ENCODE measurements around the gene PAX3.

Gene PAX3

DNA sequence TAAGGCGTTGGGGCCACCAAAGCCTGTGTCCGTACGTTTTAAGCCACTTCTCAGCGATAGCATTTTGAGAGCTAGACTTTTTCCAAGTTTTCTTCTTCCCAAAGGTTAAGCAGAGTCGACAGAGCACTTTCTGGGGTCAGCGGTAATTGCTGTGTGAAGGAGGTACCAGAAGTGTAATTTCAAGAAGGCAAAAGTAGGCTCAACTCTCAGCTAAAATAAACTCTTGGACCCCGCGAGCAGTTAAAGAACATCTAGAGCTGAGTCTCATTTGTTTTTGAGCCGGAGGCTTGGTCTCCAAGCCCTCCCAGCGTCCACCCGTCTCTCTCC is 1.9 kb upstream of the PAX3 start:
- H3K27me3 ChIP-seq (ENCODE audit: insufficient read depth, poor library complexity, severe bottlenecking): peaks cover 71% of the 10 kb centered on the region

GRCh38 chr2:222299906-222300725 is 1.3 kb upstream of the PAX3 start:
- DNase-seq (ENCODE audit: low read depth in 1 of 2, low spot score in 1 of 2): no peak
- H3K4me3 ChIP-seq (replicated peaks; ENCODE audit: insufficient read depth, low read length): no peak overlapping the region
- no peak overlapping the region for H3K27ac ChIP-seq (replicated peaks)
- peaks cover 75% of the 10 kb centered on the region for H3K27me3 ChIP-seq (ENCODE audit: insufficient read depth, poor library complexity, severe bottlenecking)
- TF ChIP-seq, protein P1, sequence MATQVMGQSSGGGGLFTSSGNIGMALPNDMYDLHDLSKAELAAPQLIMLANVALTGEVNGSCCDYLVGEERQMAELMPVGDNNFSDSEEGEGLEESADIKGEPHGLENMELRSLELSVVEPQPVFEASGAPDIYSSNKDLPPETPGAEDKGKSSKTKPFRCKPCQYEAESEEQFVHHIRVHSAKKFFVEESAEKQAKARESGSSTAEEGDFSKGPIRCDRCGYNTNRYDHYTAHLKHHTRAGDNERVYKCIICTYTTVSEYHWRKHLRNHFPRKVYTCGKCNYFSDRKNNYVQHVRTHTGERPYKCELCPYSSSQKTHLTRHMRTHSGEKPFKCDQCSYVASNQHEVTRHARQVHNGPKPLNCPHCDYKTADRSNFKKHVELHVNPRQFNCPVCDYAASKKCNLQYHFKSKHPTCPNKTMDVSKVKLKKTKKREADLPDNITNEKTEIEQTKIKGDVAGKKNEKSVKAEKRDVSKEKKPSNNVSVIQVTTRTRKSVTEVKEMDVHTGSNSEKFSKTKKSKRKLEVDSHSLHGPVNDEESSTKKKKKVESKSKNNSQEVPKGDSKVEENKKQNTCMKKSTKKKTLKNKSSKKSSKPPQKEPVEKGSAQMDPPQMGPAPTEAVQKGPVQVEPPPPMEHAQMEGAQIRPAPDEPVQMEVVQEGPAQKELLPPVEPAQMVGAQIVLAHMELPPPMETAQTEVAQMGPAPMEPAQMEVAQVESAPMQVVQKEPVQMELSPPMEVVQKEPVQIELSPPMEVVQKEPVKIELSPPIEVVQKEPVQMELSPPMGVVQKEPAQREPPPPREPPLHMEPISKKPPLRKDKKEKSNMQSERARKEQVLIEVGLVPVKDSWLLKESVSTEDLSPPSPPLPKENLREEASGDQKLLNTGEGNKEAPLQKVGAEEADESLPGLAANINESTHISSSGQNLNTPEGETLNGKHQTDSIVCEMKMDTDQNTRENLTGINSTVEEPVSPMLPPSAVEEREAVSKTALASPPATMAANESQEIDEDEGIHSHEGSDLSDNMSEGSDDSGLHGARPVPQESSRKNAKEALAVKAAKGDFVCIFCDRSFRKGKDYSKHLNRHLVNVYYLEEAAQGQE (IDR thresholded peaks at IDR 0.05; ENCODE audit: insufficient replicate concordance, low read depth): no peak
- TF ChIP-seq SPI1 (IDR thresholded peaks at IDR 0.05; ENCODE audit: borderline replicate concordance, low read depth) (no peak), POLR2AphosphoS5 (IDR thresholded peaks at IDR 0.05; ENCODE audit: low read depth) (no peak), GABPA (IDR thresholded peaks at IDR 0.05; ENCODE audit: low read depth) (no peak)
- TF ChIP-seq, protein P2, sequence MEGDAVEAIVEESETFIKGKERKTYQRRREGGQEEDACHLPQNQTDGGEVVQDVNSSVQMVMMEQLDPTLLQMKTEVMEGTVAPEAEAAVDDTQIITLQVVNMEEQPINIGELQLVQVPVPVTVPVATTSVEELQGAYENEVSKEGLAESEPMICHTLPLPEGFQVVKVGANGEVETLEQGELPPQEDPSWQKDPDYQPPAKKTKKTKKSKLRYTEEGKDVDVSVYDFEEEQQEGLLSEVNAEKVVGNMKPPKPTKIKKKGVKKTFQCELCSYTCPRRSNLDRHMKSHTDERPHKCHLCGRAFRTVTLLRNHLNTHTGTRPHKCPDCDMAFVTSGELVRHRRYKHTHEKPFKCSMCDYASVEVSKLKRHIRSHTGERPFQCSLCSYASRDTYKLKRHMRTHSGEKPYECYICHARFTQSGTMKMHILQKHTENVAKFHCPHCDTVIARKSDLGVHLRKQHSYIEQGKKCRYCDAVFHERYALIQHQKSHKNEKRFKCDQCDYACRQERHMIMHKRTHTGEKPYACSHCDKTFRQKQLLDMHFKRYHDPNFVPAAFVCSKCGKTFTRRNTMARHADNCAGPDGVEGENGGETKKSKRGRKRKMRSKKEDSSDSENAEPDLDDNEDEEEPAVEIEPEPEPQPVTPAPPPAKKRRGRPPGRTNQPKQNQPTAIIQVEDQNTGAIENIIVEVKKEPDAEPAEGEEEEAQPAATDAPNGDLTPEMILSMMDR (IDR thresholded peaks at IDR 0.05; ENCODE audit: insufficient read depth, low read length): no peak

More for the DNA sequence above, 1.9 kb upstream of the PAX3 start:
- DNase-seq (ENCODE audit: low read depth in 1 of 2, low spot score in 1 of 2): no peak
- Histone ChIP-seq H3K27ac (replicated peaks) (no peak overlapping the region), H3K4me3 (replicated peaks; ENCODE audit: insufficient read depth, low read length) (no peak overlapping the region)
- TF ChIP-seq SPI1 (IDR thresholded peaks at IDR 0.05; ENCODE audit: borderline replicate concordance, low read depth) (no peak), POLR2AphosphoS5 (IDR thresholded peaks at IDR 0.05; ENCODE audit: low read depth) (no peak), GABPA (IDR thresholded peaks at IDR 0.05; ENCODE audit: low read depth) (no peak)
- TF ChIP-seq, protein P1 (IDR thresholded peaks at IDR 0.05; ENCODE audit: insufficient replicate concordance, low read depth): no peak
- TF ChIP-seq, protein P2 (IDR thresholded peaks at IDR 0.05; ENCODE audit: insufficient read depth, low read length): no peak

DNA sequence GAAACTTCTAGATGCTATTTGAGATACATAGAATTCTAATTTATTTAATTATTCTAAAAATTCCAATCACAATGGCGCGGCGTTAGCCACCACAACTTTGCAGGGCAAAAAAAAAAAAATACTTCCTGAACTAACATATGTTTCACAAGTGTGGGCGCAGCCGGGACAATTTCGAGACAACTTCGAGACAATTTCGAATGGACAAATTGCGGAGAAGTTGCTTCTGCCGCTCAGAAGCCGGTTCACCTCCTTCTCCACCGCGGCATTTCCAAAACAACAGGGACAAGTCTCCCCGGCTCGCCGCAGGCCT is 842 bp downstream of the PAX3 start:
- Histone ChIP-seq H3K4me3 (replicated peaks; ENCODE audit: insufficient read depth, low read length) (no peak overlapping the region), H3K27me3 (ENCODE audit: insufficient read depth, poor library complexity, severe bottlenecking) (peaks cover 88% of the 10 kb centered on the region), H3K27ac (replicated peaks) (no peak overlapping the region)
- DNase-seq (ENCODE audit: low read depth in 1 of 2, low spot score in 1 of 2): no peak
- TF ChIP-seq SPI1 (IDR thresholded peaks at IDR 0.05; ENCODE audit: borderline replicate concordance, low read depth): no peak
- no peak for TF ChIP-seq GABPA (IDR thresholded peaks at IDR 0.05; ENCODE audit: low read depth)
- TF ChIP-seq, protein P2 (IDR thresholded peaks at IDR 0.05; ENCODE audit: insufficient read depth, low read length): no peak
- TF ChIP-seq, protein P1 (IDR thresholded peaks at IDR 0.05; ENCODE audit: insufficient replicate concordance, low read depth): no peak
- TF ChIP-seq POLR2AphosphoS5 (IDR thresholded peaks at IDR 0.05; ENCODE audit: low read depth): no peak
